HG03354 (cell line): ENCODE data around the gene SMC1A.
"Not testable (repeated sequence)": the region's sequence is repeated elsewhere in the genome, so short reads cannot be mapped to it uniquely, and the experiment has no call there.

ENCODE experiments used
- ATAC-seq: cut with Tn5 transposase; IDR thresholded peaks from one replicate; pipeline ENCODE4 v1.9.1; 2021; ENCODE audit warnings: mild to moderate bottlenecking; ENCODE audit not compliant: unreplicated experiment, poor library complexity, severe bottlenecking

Gene SMC1A

DNA sequence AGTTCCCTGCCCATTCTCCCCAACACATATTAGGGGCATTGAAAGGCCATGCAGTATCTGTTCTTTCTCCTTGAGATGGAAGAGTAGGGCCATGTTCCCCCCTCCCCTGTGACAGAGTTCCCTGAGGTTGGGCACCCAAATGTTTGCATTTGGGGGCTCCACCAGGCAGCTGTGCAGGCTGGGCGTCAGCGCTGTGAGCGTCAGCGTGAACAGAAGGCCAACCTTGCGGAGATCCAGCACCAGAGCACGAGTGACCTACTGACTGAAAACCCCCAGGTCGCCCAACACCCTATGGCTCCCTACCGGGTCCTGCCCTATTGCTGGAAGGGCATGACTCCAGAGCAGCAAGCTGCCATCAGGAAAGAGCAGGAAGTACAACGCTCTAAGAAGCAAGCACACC lies 7.8 kb upstream of the SMC1A start:
- ATAC-seq, result no peak

DNA sequence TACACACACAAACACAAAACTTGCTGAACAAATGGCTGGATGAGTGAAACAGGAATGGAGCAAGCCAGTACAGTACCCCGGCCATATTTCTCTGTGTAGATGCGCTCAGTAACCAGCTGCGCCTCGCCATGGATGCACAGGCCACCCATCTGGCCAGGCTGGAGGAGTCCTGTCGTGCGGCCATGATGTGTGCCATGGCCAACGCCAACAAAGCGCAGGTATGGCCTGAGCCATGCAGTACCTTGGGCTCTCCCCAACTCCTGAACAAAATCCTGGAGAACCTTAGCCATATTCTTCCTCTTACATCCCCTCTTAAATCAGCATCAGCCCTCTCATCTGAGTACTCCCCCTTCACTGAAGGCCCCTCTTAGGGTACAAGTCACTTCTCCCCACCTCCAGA lies 7.3 kb upstream of the SMC1A start:
- ATAC-seq, result no peak

- ATAC-seq, result no peak
Measured at GRCh38 chrX:53422861-53423306, 430 bp upstream of the SMC1A start, which contains the start of gene RIBC1. Gene RIBC1 (plus strand): TSS chrX:53422873. CDS start chrX:53426277, 3,404 bp downstream.

DNA sequence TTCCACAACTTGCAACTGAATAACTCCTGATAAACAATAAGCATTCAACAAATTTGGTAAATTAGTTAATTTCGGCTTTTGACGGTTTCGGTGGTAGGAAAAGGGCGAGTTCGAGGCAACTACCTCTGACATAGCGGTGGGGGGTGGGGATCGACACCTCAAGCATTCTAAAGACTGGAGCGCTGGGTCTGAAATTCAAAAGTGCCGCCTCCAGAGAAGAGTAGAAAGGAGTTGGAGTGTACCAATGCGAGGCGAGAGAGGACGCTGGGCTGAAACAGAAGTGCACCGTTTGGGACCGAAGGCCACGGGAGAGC lies 725 bp downstream of the SMC1A start:
- peak; percentile 17 for ATAC-seq

- no peak for ATAC-seq
Measured at GRCh38 chrX:53421125-53421524, 1.3 kb downstream of the SMC1A start.

GRCh38 chrX:53420351-53420750 lies 2.1 kb downstream of the SMC1A start:
- ATAC-seq, result not testable (repeated sequence)

DNA sequence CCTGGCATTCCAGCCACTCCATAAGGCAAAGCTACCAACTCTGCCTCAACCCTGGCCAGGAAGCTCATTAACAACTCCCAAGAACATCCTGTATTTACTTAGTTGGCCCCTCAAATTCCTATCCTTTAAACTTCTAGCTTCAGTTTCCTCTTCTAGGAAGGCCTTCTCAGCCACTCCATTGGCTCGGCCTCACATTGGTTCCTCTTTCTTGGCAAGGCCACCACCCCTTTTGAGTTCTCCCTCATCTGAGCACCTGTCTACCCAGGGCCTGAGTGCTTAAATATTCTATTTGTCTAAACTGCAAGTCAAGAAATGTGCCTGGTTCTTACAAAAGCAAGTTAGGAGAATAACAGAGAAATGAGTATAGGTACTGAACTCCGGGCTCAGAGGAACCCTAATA lies 10.0 kb downstream of the SMC1A start:
- no peak for ATAC-seq

DNA sequence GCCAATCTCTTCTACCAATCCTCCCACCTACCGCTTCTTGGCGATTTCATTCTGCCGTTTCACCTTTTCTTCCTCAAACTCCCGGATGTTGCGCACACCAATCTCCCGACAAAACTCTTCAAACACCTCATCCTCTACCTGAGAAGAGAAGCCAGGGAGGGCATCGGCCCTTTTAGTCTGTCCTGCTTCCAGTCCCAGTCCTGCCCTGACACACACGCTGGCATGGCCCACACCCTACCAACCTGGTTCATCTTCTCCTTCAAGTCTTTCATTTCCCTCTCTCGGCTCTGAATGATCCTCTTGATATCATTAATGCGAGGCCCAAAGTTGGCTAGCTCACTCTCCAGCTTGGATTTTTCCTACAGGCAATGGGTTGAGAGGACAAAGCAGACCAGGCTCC lies 18.9 kb downstream of the SMC1A start:
- ATAC-seq, result no peak

- no peak for ATAC-seq
Measured at GRCh38 chrX:53398216-53398615, 24.2 kb downstream of the SMC1A start.

GRCh38 chrX:53395605-53396298 lies 26.7 kb downstream of the SMC1A start:
- ATAC-seq, result no peak

DNA sequence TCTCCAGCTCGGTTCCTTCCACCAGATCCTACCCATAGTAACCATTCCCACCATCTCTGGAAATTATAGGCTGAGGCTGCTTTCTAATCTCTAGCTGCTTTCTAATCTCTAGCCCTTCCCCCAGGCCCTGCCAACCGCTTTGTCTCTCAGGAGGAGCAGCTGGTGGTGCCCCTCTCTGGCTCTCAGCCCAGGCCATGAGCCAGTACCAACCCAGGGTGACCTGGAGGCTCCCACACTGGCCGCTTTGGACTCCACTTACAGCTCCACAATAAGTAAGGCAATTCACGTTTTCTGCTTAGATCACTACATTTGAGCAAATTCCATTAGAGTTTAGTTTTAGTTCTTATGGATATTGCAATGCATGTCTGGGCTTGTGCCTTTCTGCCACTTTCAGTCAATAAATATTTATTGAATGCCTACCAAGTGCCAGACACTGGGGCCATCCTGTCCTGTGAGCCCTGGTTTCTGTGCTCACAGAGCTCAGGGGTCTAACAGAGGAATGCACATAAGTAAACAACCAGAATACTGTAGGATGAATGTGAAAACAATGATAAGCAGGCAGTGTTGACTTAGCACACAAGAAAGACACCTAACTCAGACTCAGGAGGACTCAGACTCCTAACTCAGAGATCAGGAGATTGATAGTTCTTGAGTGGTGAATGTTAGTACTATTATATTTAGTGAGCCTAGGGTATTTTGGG lies 38.9 kb downstream of the SMC1A start:
- no peak for ATAC-seq

DNA sequence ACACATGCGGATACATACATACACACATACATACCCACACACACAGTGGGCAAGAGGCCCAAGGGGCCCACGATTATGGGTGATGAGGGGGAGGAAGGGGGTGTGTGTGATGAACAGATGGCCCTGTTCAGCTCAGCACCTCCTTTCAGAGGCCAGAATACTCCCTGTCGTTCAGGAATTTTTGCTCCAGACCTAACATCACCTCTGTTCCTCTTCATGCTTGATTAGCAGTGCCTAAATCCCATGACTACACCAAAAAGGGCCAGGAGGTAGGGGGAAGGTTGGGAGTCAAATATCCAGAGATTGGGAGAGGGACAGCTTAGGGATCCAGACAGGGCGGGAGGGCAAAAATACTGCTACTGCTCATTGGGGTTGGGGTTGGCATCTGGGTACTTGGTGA lies 42.7 kb downstream of the SMC1A start:
- no peak for ATAC-seq

DNA sequence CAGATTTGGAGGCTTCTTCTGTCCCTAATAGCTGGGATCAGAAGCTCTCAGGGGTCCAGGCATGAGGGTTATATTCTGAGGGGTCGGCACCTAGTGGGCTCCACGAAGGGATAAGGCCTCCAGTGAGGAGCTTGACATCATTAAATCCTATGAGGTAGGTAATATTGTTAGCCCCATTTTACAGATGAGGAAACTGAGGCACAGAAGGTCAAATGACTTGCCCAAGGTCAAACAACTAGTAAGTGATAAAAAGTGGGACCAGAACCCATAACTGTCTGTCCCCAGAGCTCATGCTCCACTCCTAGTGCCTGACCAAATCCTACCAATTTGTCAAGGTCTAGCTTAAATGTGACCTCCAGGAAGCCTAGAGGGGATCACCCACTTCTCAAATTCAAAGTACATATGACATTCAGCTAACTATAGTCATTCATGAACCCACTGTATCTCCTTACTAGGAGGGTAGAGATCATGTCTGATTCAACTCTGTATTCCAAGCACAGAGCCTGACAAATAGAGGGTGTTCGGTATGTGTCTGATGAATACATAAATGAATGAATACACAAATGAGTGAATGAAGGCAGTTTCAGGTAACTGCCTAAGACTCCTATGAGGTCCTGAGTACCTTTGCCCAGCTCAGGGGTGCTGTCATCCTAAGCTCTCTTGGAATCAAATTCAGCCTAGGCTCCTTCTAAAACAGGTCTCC lies 43.3 kb downstream of the SMC1A start:
- no peak for ATAC-seq

GRCh38 chrX:53377464-53377863 lies 45.0 kb downstream of the SMC1A start:
- ATAC-seq, result no peak

DNA sequence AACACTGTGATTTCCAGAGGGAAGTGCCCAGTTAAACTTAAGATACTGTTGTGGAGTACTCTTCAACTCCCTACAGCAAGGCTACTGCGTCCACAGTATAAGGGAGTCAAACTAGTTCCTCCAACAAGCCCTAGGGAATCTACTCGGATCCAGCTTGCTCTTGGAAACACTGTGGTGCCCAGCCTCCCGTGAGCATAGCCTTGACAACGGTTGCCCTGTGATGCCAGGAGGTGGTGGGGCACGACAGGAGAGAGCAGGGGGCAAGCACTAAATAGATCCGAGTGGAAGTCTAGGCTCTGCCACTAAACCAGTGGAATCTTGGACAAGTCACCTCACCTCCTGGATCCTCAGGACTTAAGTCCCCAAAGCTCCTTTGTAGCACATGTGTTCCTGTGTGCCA lies 45.6 kb downstream of the SMC1A start:
- no peak for ATAC-seq

DNA sequence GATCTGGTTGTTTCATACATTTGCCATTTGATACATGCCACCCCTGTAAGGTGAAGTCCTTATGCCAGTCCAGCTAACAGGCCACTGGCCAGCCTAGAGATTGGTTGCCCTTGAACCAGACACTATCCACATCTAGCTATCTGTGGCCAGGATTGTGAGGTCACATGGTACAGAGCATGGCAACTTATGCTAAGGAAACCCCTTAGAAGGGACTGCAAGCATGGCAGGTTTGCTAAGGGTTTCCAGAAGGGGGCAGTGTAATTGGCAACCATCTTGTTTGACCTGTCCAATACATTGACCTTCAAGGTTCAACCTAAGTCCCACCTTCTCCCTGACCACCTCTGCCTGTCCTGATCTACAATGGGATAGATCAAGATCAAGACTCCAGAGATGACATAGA lies 47.5 kb downstream of the SMC1A start:
- ATAC-seq, result no peak

GRCh38 chrX:53374222-53374820 lies 48.1 kb downstream of the SMC1A start:
- no peak for ATAC-seq

GRCh38 chrX:53373307-53373706 lies 49.1 kb downstream of the SMC1A start:
- no peak for ATAC-seq

DNA sequence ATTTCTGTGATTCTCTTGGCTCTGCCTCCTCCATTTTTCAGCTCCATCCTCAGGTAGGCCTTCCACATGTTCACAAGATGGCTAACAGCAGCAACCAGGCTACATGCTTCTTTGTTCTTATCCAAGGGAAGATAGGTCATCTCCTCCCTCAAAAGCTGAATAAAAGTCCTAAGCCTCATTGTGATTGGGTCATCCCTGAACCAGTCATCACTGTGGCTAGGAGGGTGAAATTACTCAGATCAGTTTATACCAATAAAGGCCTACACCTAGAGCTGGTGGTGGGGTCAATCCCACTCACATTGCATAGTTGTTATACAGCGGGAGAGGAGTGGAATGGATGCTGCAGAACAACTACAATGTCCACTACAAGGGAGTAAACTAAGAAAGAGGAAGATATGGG lies 56.0 kb downstream of the SMC1A start:
- ATAC-seq, result not testable (repeated sequence)

DNA sequence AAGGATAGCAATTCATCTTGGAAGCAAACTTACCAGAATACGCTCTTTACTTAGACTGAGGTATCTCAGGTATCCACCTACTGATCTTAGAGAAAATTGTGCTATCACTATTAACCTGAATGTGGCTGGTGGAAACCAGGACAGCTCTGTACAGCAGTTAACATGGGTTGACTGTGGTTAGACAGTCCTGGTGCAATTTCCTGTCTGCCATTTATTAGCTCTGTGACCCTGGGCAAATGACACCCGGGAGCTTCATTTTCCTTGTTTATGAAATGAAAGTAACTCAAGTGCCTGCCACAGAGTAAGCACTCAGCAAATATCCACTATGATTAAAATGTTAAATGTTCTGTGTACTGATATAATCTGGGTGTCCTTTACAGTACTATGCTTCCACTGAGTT lies 60.0 kb downstream of the SMC1A start:
- ATAC-seq, result no peak
